Heart left ventricle (tissue), 16 donors: Measurements from ENCODE around the gene CDC34. TPM values are rescaled to one million over a fixed set of nuclear protein-coding genes. Genes with fewer than 3 reads are reported as not detected.

Experiments used
- ATAC-seq, 4 donors: fragments of 200-7000 bp; cut with Tn5 transposase; one replicate each; pipeline ENCODE4 v1.9.1; 2020 to 2022; ENCODE audit warnings: moderate library complexity in 4 of 4, mild to moderate bottlenecking in 3 of 4, moderate number of reproducible peaks in 1 of 4
- DNase-seq, 5 donors: peaks; one replicate each; pipeline ENCODE4 v3.0.0-alpha.2; 2020
- H3K27ac ChIP-seq, 12 donors: fragments of 200-600 bp; sonication (generic) in 4 of 12; one replicate each; pipeline versions ENCODE4 v1.5.0 to v1.8.0; 2016 to 2022; ENCODE audit warnings: mild to moderate bottlenecking in 2 of 12
- H3K27me3 ChIP-seq, 9 donors: fragments of 200-600 bp; sonication (generic) in 2 of 9; one replicate each; pipeline versions ENCODE4 v1.5.1 to v1.8.0; 2016 to 2022; ENCODE audit warnings: mild to moderate bottlenecking in 3 of 9
- H3K36me3 ChIP-seq, 9 donors: fragments of 200-600 bp; sonication (generic) in 2 of 9; one replicate each; pipeline versions ENCODE4 v1.5.0 to v1.8.0; 2018 to 2022; ENCODE audit warnings: mild to moderate bottlenecking in 2 of 9
- H3K4me1 ChIP-seq, 12 donors: fragments of 200-600 bp; sonication (generic) in 4 of 12; one replicate each; pipeline versions ENCODE4 v1.5.0 to v1.8.0; 2016 to 2022; ENCODE audit warnings: mild to moderate bottlenecking in 3 of 12
- H3K4me3 ChIP-seq, 12 donors: fragments of 200-600 bp; sonication (generic) in 4 of 12; one replicate each; pipeline versions ENCODE4 v1.5.0 to v1.8.0; 2017 to 2022; ENCODE audit warnings: mild to moderate bottlenecking in 9 of 12, moderate library complexity in 4 of 12
- H3K9me3 ChIP-seq, 12 donors: fragments of 200-600 bp; sonication (generic) in 4 of 12; one replicate each; pipeline versions ENCODE4 v1.5.0 to v1.8.0; 2016 to 2022; ENCODE audit warnings: mild to moderate bottlenecking in 1 of 12
- CTCF ChIP-seq, 12 donors: fragments of 200-600 bp; sonication (generic) in 4 of 12; IDR thresholded peaks; one replicate each; pipeline versions ENCODE4 v1.5.0 to v1.8.0; 2018 to 2022; ENCODE audit warnings: antibody characterized with exemption in 12 of 12, mild to moderate bottlenecking in 5 of 12
- POLR2A ChIP-seq, 2 donors: fragments of 450-650 bp; IDR thresholded peaks; one replicate each; pipeline ENCODE4 v1.6.1; 2017; ENCODE audit warnings: antibody characterized with exemption in 2 of 2, mild to moderate bottlenecking in 2 of 2, moderate library complexity in 2 of 2
- WGBS, 4 donors: extraction: QIAGEN DNeasy Blood & Tissue Kit in 2 of 4; methylation state at CpG; one replicate each; pipeline versions ENCODE4 v1.1.5 to v1.1.7; 2013 to 2018; 5-methylcytosine and 5-hydroxymethylcytosine counted together
- intact Hi-C, 10 donors: fragments of 100-400 bp; cut with DNase I; formaldehyde crosslinking; loops; one replicate each; pipeline versions ENCODE4 v1.11.1 to v1.14.2; 2022
- polyA plus RNA-seq, 2 donors: library from polyadenylated mRNA; stranded (reverse); fragments of 200-250 nt; gene quantifications; one replicate each; pipeline ENCODE4 v1.2.3, GENCODE V29; 2013
- total RNA-seq, 9 donors: library from RNA; depleted of rRNA in 2 of 9; stranded (reverse); fragments of >200 nt in 2 of 9; fragmentation: NEBNext Ultra II Directional in 3 of 9; extraction: Animal tissue kit (Norgen Biotek cat#: 25700) in 3 of 9; gene quantifications; one replicate each; pipeline versions ENCODE4 v1.1.0 to v1.2.4, GENCODE V29; 2016 to 2023
- donor health status: ischemic (EF 13 %, LVEDD 7.1; RV severe dilation, severe dysfunction).
- donor health status: healthy with polysubstance abuse.
- donor health status: DM: no; HTN: yes; CAD: no.
- donor health status: DM: no; HTN: no; CAD: no.
- donor health status: ischemic (EF 25% LVEDD 6.9; RV normal size, moderate dysfunction).
- donor health status: ischemic (EF 25% LVEDD 5.7; RV mildly dilated, moderate dysfunction).
- donor health status: healthy.
- donor health status: DM: yes; HTN: yes; CAD: no.
- donor health status: ischemic (EF 35%, LVEDD 5.7; RV mildly dilated, moderate dysfunction).
- donor health status: nonischemic (EF 11% LVEDD 7.7; RV severe dilation, severe dysfunction).
- donor health status: DM: yes; HTN: yes; CAD: no.
- donor health status: PGD.
- donor health status: ischemic (EF 29% LVEDD 5.4; RV normal size, mild dysfunction).
- donor health status: nonischemic (EF 23%, LVEDD 6.1; RV moderate dilation, normal function).

CDC34 gene
- total and polyA plus RNA-seq, 11 donors, result 61.9 to 200 (median 99.9) TPM

- Histone ChIP-seq H3K4me1 (peaks cover 0 to 15% (median 0%) of the 10 kb centered on the region in 12 donors), H3K27me3 (no peaks in the 10 kb centered on the region), H3K36me3 (peaks cover 0 to 2% (median 0%) of the 10 kb centered on the region in 9 donors), H3K27ac (no peak overlapping the region), H3K9me3 (no peaks in the 10 kb centered on the region), H3K4me3 (no peak overlapping the region)
- TF ChIP-seq CTCF (IDR thresholded peaks at IDR 0.05) (no peak), POLR2A (IDR thresholded peaks at IDR 0.05) (no peak)
- intact Hi-C loops, result loop anchor here in 2 of 10 donors (10.0 kb wide), 1 partner anchor 187 kb away; no protein-coding TSS in a partner anchor
- ATAC-seq, result no peak
- 84 to 89% (median 87%) methylated on average over 21 to 26 of the region's 26 CpGs for WGBS, 4 donors
- peak in 1 of 5 donors; percentile 46 for DNase-seq
Measured at GRCh38 chr19:547836-548720, 16.5 kb downstream of the CDC34 start.

- TF ChIP-seq POLR2A (IDR thresholded peaks at IDR 0.05) (no peak), CTCF (IDR thresholded peaks at IDR 0.05) (no peak)
- DNase-seq (peak in 1 of 5 donors; percentile 61), ATAC-seq (peak in 1 of 4 donors; percentile 8)
- no peak overlapping the region for H3K4me3 ChIP-seq
- H3K27me3 ChIP-seq, result no peaks in the 10 kb centered on the region
- no peak overlapping the region for H3K27ac ChIP-seq
- WGBS, 4 donors, result 73 to 88% (median 78%) methylated on average over 26 to 52 of the region's 52 CpGs
- H3K36me3 ChIP-seq, result no peaks in the 10 kb centered on the region
- peaks cover 0 to 11% (median 0%) of the 10 kb centered on the region in 12 donors for H3K4me1 ChIP-seq
- no peaks in the 10 kb centered on the region for H3K9me3 ChIP-seq
- intact Hi-C loops, result loop anchor here in 2 of 10 donors (10.0 kb wide), 1 partner anchor 186 kb away; no protein-coding TSS in a partner anchor
Measured at GRCh38 chr19:548886-549830, 17.6 kb downstream of the CDC34 start.

- peak overlapping the region in 1 of 12 donors; percentile 4 for H3K27ac ChIP-seq
- ATAC-seq, result peak in 1 of 4 donors; percentile 14
- no peaks in the 10 kb centered on the region for H3K9me3 ChIP-seq
- no peak for TF ChIP-seq POLR2A (IDR thresholded peaks at IDR 0.05)
- TF ChIP-seq CTCF (IDR thresholded peaks at IDR 0.05), result no peak
- no peaks in the 10 kb centered on the region for H3K27me3 ChIP-seq
- peak in 2 of 5 donors; percentile 21 to 25 for DNase-seq
- no peak overlapping the region for H3K4me3 ChIP-seq
- H3K4me1 ChIP-seq, result peaks cover 0 to 30% (median 12%) of the 10 kb centered on the region in 12 donors
- no peaks in the 10 kb centered on the region for H3K36me3 ChIP-seq
- intact Hi-C loops, result loop anchor here in 1 of 10 donors (10.0 kb wide), 1 partner anchor 180 kb away; no protein-coding TSS in a partner anchor
- WGBS, 4 donors, result 57 to 78% (median 66%) methylated on average over 20 of the region's 20 CpGs
Measured at GRCh38 chr19:554817-555216, 23.3 kb downstream of the CDC34 start.
